Measurements from ENCODE around the gene RNLS.
A peak's percentile ranks its signal among the peaks of the same experiment; 100 is the strongest.

Gene RNLS

GRCh38 chr10:88389456-88389855 lies 193.7 kb downstream of the RNLS start:
- Histone ChIP-seq H3K27ac (no peak overlapping the region), H3K9me3 (ENCODE audit: severe bottlenecking) (no peaks in the 10 kb centered on the region), H3K27me3 (ENCODE audit: insufficient read depth, low read depth, severe bottlenecking) (no peaks in the 10 kb centered on the region), H3K36me3 (no peaks in the 10 kb centered on the region), H3K4me3 (ENCODE audit: low read depth, low read length) (no peak overlapping the region)
- no peak for DNase-seq
- TF ChIP-seq CTCF (IDR thresholded peaks at IDR 0.05; ENCODE audit: low read depth, low read length), result peak; percentile 18; the same call in 1 of the 2 replicates

GRCh38 chr10:88388324-88388723 lies 194.8 kb downstream of the RNLS start:
- Histone ChIP-seq H3K4me3 (ENCODE audit: low read depth, low read length) (no peak overlapping the region), H3K36me3 (no peaks in the 10 kb centered on the region), H3K27ac (no peak overlapping the region), H3K27me3 (ENCODE audit: insufficient read depth, low read depth, severe bottlenecking) (no peaks in the 10 kb centered on the region), H3K9me3 (ENCODE audit: severe bottlenecking) (no peaks in the 10 kb centered on the region)
- DNase-seq, result no peak
- TF ChIP-seq CTCF (IDR thresholded peaks at IDR 0.05; ENCODE audit: low read depth, low read length), result no peak

- Histone ChIP-seq H3K27me3 (ENCODE audit: insufficient read depth, low read depth, severe bottlenecking) (no peaks in the 10 kb centered on the region), H3K9me3 (ENCODE audit: severe bottlenecking) (peaks cover 7% of the 10 kb centered on the region), H3K27ac (no peak overlapping the region), H3K4me3 (ENCODE audit: low read depth, low read length) (no peak overlapping the region), H3K36me3 (no peaks in the 10 kb centered on the region)
- DNase-seq, result no peak
- no peak for TF ChIP-seq CTCF (IDR thresholded peaks at IDR 0.05; ENCODE audit: low read depth, low read length)
Measured at GRCh38 chr10:88386821-88387773, 196.0 kb downstream of the RNLS start.

- Histone ChIP-seq H3K27ac (no peak overlapping the region), H3K4me3 (ENCODE audit: low read depth, low read length) (no peak overlapping the region), H3K27me3 (ENCODE audit: insufficient read depth, low read depth, severe bottlenecking) (no peaks in the 10 kb centered on the region), H3K36me3 (no peaks in the 10 kb centered on the region), H3K9me3 (ENCODE audit: severe bottlenecking) (peaks cover 7% of the 10 kb centered on the region)
- TF ChIP-seq CTCF (IDR thresholded peaks at IDR 0.05; ENCODE audit: low read depth, low read length), result no peak
- DNase-seq, result no peak
Measured at GRCh38 chr10:88386204-88386788, 196.8 kb downstream of the RNLS start.

GRCh38 chr10:88385601-88386203 lies 197.4 kb downstream of the RNLS start:
- DNase-seq, result no peak

More at GRCh38 chr10:88385601-88386203, 197.4 kb downstream of the RNLS start:
- no peak overlapping the region for H3K4me3 ChIP-seq (ENCODE audit: low read depth, low read length)
- no peak overlapping the region for H3K27ac ChIP-seq
- no peaks in the 10 kb centered on the region for H3K36me3 ChIP-seq
- TF ChIP-seq CTCF (IDR thresholded peaks at IDR 0.05; ENCODE audit: low read depth, low read length), result no peak
- H3K27me3 ChIP-seq (ENCODE audit: insufficient read depth, low read depth, severe bottlenecking), result no peaks in the 10 kb centered on the region
- peaks cover 7% of the 10 kb centered on the region for H3K9me3 ChIP-seq (ENCODE audit: severe bottlenecking)

Data from WERI-Rb-1 (cell line).